AG04450 (cell line): ENCODE measurements around the gene EFHD1. TPM values are rescaled to one million over a fixed set of nuclear protein-coding genes. Genes with fewer than 3 reads are reported as not detected.

Source experiments
- CTCF ChIA-PET: fragments of 300-600, 350-600 bp; formaldehyde crosslinking; extraction: SDS; loops from one replicate; lab custom pipeline; 2022; ENCODE audit warnings: antibody characterized with exemption, inconsistent platforms; lab: Charles Lee
- POLR2A ChIA-PET: fragments of 350-600 bp; formaldehyde crosslinking; extraction: SDS; loops from one replicate; lab custom pipeline; 2021; ENCODE audit warnings: antibody characterized with exemption, inconsistent platforms; lab: Yijun Ruan, JAX
- DNase-seq: peaks from one replicate; pipeline ENCODE4 v3.0.0-alpha.2; 2011; ENCODE audit warnings: low read depth, low spot score
- H3K27ac ChIP-seq: one replicate; pipeline ENCODE4 v1.5.1; 2012; ENCODE audit warnings: low read depth, low read length, control low read depth
- H3K27me3 ChIP-seq: one replicate; pipeline ENCODE4 v1.6.0; 2012; ENCODE audit warnings: low read length; ENCODE audit not compliant: control insufficient read depth, insufficient read depth
- H3K4me3 ChIP-seq: 2 replicates; pipeline ENCODE4 v1.5.1; 2011; ENCODE audit warnings: mild to moderate bottlenecking, low read depth, low read length, control low read depth
- H3K9me3 ChIP-seq: 2 replicates; pipeline ENCODE4 v1.5.1; 2012; ENCODE audit warnings: low read length; ENCODE audit not compliant: control insufficient read depth, insufficient read depth
- CTCF ChIP-seq: IDR thresholded peaks from 2 replicates; pipeline ENCODE4 v1.5.1; 2011; ENCODE audit warnings: low read depth, low read length, control low read depth, inconsistent platforms
- polyA plus RNA-seq: library from polyadenylated mRNA; depleted of rRNA; stranded (reverse); fragments of >200 nt; gene quantifications from 2 replicates; pipeline ENCODE4 v1.2.3, GENCODE V29; 2011

The EFHD1 gene
- polyA plus RNA-seq, 1 experiment: 0.05 TPM

- no peak for TF ChIP-seq CTCF
- peaks cover 21% of the 10 kb centered on the region for H3K27me3 ChIP-seq
- ChIA-PET CTCF (no interaction called here), POLR2A (no interaction called here)
- no peak for DNase-seq
- H3K9me3 ChIP-seq: no peaks in the 10 kb centered on the region
- H3K4me3 ChIP-seq: no peak overlapping the region
- H3K27ac ChIP-seq: no peak overlapping the region
Observed at GRCh38 chr2:232645061-232645460, 11.7 kb downstream of the EFHD1 start.

GRCh38 chr2:232646726-232647125 lies 13.3 kb downstream of the EFHD1 start:
- peaks cover 21% of the 10 kb centered on the region for H3K27me3 ChIP-seq
- no peak for TF ChIP-seq CTCF
- POLR2A ChIA-PET: interaction anchor here (0.5 kb wide), 1 partner anchor 486 kb away, joined by 5 read pairs; no protein-coding TSS in a partner anchor
- no peak overlapping the region for H3K27ac ChIP-seq
- H3K9me3 ChIP-seq: no peaks in the 10 kb centered on the region
- H3K4me3 ChIP-seq: no peak overlapping the region
- no peak for DNase-seq
- CTCF ChIA-PET: no interaction called here

GRCh38 chr2:232647261-232647660 lies 13.9 kb downstream of the EFHD1 start:
- Histone ChIP-seq H3K4me3 (no peak overlapping the region), H3K27me3 (peaks cover 21% of the 10 kb centered on the region), H3K9me3 (no peaks in the 10 kb centered on the region), H3K27ac (no peak overlapping the region)
- ChIA-PET CTCF (no interaction called here), POLR2A (interaction anchor here (0.5 kb wide), 1 partner anchor 486 kb away, joined by 5 read pairs; no protein-coding TSS in a partner anchor)
- DNase-seq: no peak
- no peak for TF ChIP-seq CTCF

- ChIA-PET CTCF (no interaction called here), POLR2A (interaction anchor here (0.7 kb wide), 1 partner anchor 219 kb away, joined by 4 read pairs; no protein-coding TSS in a partner anchor)
- TF ChIP-seq CTCF: no peak
- no peaks in the 10 kb centered on the region for H3K9me3 ChIP-seq
- H3K4me3 ChIP-seq: no peak overlapping the region
- DNase-seq: no peak
- H3K27ac ChIP-seq: no peak overlapping the region
- H3K27me3 ChIP-seq: peaks cover 16% of the 10 kb centered on the region
Observed at GRCh38 chr2:232649033-232649432, 15.6 kb downstream of the EFHD1 start.

GRCh38 chr2:232652505-232652851 lies 19.1 kb downstream of the EFHD1 start:
- no peak overlapping the region for H3K27ac ChIP-seq
- CTCF ChIA-PET: no interaction called here
- H3K27me3 ChIP-seq: peaks cover 16% of the 10 kb centered on the region
- no peak for DNase-seq
- H3K9me3 ChIP-seq: no peaks in the 10 kb centered on the region
- POLR2A ChIA-PET: no interaction called here
- H3K4me3 ChIP-seq: no peak overlapping the region
- TF ChIP-seq CTCF: no peak
